ENCODE data around the gene PHC3. TPM values are rescaled to one million over a fixed set of nuclear protein-coding genes. Genes with fewer than 3 reads are reported as not detected.
"Not testable (repeated sequence)": the region's sequence is repeated elsewhere in the genome, so short reads cannot be mapped to it uniquely, and the experiment has no call there.

Gene PHC3
- total and polyA plus RNA-seq, 4 donors: 6.1 to 131 (median 59.9) TPM

DNA sequence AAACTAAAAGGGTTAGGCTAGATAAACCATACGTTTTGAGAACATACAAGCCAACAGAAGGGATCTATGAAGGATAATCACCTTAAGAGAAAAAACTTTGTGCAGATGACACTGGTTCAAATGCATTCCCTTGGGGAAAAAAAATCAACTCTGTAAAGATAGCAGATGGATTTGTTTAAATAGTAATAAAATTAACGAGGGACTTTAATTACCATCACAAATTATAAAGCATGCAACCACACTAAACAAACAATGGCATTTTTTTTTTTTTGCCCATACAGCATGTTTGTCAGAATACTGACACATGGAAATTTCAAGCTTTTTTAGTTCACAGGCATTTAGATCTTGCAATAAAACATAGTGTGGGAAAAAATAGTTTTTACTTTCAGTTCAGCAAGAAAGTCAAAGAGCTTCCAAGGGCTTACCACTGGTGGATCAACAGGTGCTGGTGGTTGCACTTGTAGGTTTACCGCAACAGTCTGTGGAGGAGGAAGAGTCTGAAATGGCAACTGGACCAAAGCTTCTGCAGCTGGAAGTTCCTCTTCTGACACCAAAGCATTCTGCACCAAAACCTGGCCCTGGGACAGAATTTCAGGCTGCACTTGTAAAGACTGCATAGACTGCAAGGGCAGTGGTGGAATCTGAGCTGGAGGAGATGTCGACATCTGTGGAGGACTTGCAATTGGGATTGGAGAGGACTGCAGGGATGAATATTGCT, 53.1 kb downstream of the PHC3 start:
- H3K27me3 ChIP-seq (ENCODE audit: control insufficient read depth in 1 of 2, insufficient read depth in 2 of 2, low read length in 1 of 2): no peaks in the 10 kb centered on the region
- no peak for ATAC-seq (ENCODE audit: low FRiP score)
- 84 to 85% methylated on average over 4 of the region's 4 CpGs for WGBS, 2 donors
- H3K9me3 ChIP-seq (ENCODE audit: control insufficient read depth, low read length): no peaks in the 10 kb centered on the region
- no peak for DNase-seq
- no peaks in the 10 kb centered on the region for H3K4me1 ChIP-seq (ENCODE audit: control insufficient read depth in 1 of 2, insufficient read depth in 2 of 2, low read length in 2 of 2)
- H3K36me3 ChIP-seq (ENCODE audit: control insufficient read depth in 1 of 2, insufficient read depth in 2 of 2, low read length in 1 of 2): peaks cover 0 to 6% of the 10 kb centered on the region in 2 donors
- intact Hi-C loops (cut with DNase I): no loop called here
- no peak overlapping the region for H3K27ac ChIP-seq (ENCODE audit: low read depth in 1 of 2, low read length in 2 of 2)
- no peak overlapping the region for H3K4me3 ChIP-seq (ENCODE audit: low read length in 2 of 2)

DNA sequence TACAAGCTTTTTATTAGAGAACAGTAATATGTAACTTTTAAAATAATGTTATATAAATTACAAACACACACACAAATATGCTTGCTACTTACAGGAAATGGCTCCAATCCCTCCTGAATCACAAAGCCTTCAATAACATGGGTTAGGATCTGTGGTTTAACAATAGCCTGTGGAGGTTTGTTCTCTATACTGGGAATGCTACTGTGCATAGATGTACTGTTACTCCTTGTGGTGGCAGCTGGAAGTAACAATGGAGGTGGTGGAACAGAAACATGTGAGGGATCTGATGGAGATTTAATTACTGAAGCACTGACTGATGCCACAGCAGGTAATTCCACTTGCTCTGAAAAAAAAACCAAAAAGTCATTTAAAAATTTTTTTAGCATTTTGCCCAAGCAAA, 64.4 kb downstream of the PHC3 start:
- no peak for DNase-seq
- Histone ChIP-seq H3K27me3 (ENCODE audit: control insufficient read depth in 1 of 2, insufficient read depth in 2 of 2, low read length in 1 of 2) (no peaks in the 10 kb centered on the region), H3K27ac (ENCODE audit: low read depth in 1 of 2, low read length in 2 of 2) (no peak overlapping the region), H3K4me3 (ENCODE audit: low read length in 2 of 2) (no peak overlapping the region), H3K9me3 (ENCODE audit: control insufficient read depth, low read length) (no peaks in the 10 kb centered on the region), H3K4me1 (ENCODE audit: control insufficient read depth in 1 of 2, insufficient read depth in 2 of 2, low read length in 2 of 2) (no peaks in the 10 kb centered on the region), H3K36me3 (ENCODE audit: control insufficient read depth in 1 of 2, insufficient read depth in 2 of 2, low read length in 1 of 2) (peaks cover 4 to 6% of the 10 kb centered on the region in 2 donors)
- intact Hi-C loops (cut with DNase I): loop anchor here in 1 of 2 donors (10.0 kb wide), 1 partner anchor 58 kb away; no protein-coding TSS in a partner anchor
- no peak for ATAC-seq (ENCODE audit: low FRiP score)

- not testable (repeated sequence) for DNase-seq; H3K27me3 ChIP-seq (ENCODE audit: control insufficient read depth in 1 of 2, insufficient read depth in 2 of 2, low read length in 1 of 2); H3K4me1 ChIP-seq (ENCODE audit: control insufficient read depth in 1 of 2, insufficient read depth in 2 of 2, low read length in 2 of 2); H3K36me3 ChIP-seq (ENCODE audit: control insufficient read depth in 1 of 2, insufficient read depth in 2 of 2, low read length in 1 of 2); H3K9me3 ChIP-seq (ENCODE audit: control insufficient read depth, low read length); H3K27ac ChIP-seq (ENCODE audit: low read depth in 1 of 2, low read length in 2 of 2); H3K4me3 ChIP-seq (ENCODE audit: low read length in 2 of 2); ATAC-seq (ENCODE audit: low FRiP score)
- intact Hi-C loops (cut with DNase I): loop anchor here in 1 of 2 donors (10.0 kb wide), 1 partner anchor 61 kb away; no protein-coding TSS in a partner anchor
- WGBS, 2 donors: 88 to 97% methylated on average over 8 of the region's 8 CpGs
These were observed 67.4 kb downstream of the PHC3 start for GRCh38 chr3:170114165-170114564.

- ATAC-seq (ENCODE audit: low FRiP score) (no peak), DNase-seq (no peak)
- 89 to 91% methylated on average over 9 of the region's 9 CpGs for WGBS, 2 donors
- no peaks in the 10 kb centered on the region for H3K9me3 ChIP-seq (ENCODE audit: control insufficient read depth, low read length)
- H3K4me1 ChIP-seq (ENCODE audit: control insufficient read depth in 1 of 2, insufficient read depth in 2 of 2, low read length in 2 of 2): no peaks in the 10 kb centered on the region
- no peaks in the 10 kb centered on the region for H3K27me3 ChIP-seq (ENCODE audit: control insufficient read depth in 1 of 2, insufficient read depth in 2 of 2, low read length in 1 of 2)
- intact Hi-C loops (cut with DNase I): loop anchor here in 1 of 2 donors (10.0 kb wide), 1 partner anchor 64 kb away; no protein-coding TSS in a partner anchor
- H3K4me3 ChIP-seq (ENCODE audit: low read length in 2 of 2): no peak overlapping the region
- H3K27ac ChIP-seq (ENCODE audit: low read depth in 1 of 2, low read length in 2 of 2): no peak overlapping the region
- peaks cover 0 to 1% of the 10 kb centered on the region in 2 donors for H3K36me3 ChIP-seq (ENCODE audit: control insufficient read depth in 1 of 2, insufficient read depth in 2 of 2, low read length in 1 of 2)
These were observed 70.3 kb downstream of the PHC3 start for GRCh38 chr3:170111147-170111771.

DNA sequence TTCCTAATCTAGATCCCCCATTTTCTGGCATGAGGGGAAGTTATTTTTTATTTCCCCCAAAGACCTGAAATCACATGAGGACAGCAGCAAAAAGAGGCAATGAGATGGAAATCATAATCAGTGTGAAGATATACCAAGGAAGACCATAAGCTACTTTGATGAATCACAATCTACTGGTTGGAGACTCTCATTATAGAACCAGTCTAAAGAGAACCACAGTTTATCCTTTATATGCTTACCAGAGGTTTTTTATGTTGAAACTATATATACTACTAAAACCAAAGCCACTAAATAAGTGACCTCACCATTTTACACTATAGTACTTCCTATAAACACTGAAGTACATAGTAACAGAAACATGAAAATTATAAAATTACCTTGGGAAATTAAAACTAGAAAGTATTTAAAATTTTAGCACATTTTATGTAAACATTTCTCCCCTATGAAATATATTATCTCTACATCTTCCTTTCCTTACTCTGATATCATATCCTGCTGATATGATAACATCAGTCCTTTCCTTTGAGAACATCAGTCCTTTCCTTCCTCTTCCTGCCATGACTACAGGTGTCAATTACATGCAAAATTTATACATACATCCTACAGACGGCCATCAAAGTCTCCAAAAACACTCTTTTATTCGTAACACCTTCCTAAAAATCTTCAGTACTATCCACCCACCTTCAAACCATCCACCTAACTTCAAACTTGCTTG, 71.8 kb downstream of the PHC3 start:
- Histone ChIP-seq H3K36me3 (ENCODE audit: control insufficient read depth in 1 of 2, insufficient read depth in 2 of 2, low read length in 1 of 2) (no peaks in the 10 kb centered on the region), H3K4me3 (ENCODE audit: low read length in 2 of 2) (no peak overlapping the region), H3K4me1 (ENCODE audit: control insufficient read depth in 1 of 2, insufficient read depth in 2 of 2, low read length in 2 of 2) (no peaks in the 10 kb centered on the region), H3K27me3 (ENCODE audit: control insufficient read depth in 1 of 2, insufficient read depth in 2 of 2, low read length in 1 of 2) (no peaks in the 10 kb centered on the region), H3K9me3 (ENCODE audit: control insufficient read depth, low read length) (no peaks in the 10 kb centered on the region), H3K27ac (ENCODE audit: low read depth in 1 of 2, low read length in 2 of 2) (no peak overlapping the region)
- ATAC-seq (ENCODE audit: low FRiP score) (no peak), DNase-seq (no peak)
- 94 to 95% methylated on average over 2 of the region's 2 CpGs for WGBS, 2 donors
- intact Hi-C loops (cut with DNase I): loop anchor here in 1 of 2 donors (10.0 kb wide), 1 partner anchor 65 kb away; no protein-coding TSS in a partner anchor

DNA sequence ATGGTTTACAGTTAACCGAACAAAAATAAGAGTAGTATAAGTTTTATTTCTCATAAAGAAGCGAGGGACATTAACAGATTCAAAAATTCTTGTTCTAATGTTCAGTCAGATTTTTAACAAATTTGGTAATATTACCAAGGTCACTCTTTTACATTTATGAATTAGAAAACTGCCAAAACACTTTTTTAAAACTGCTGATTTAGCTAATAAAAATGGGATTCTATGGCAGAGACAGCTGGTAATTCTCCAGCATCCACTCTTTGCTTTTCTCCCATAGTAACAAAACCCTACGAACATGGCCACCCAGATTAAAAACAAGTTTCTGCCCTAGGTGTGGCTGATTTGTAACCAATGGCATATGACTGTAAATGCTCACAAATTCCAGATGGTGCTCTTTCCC, 72.6 kb downstream of the PHC3 start:
- intact Hi-C loops (cut with DNase I): no loop called here
- no peak for DNase-seq
- H3K27ac ChIP-seq (ENCODE audit: low read depth in 1 of 2, low read length in 2 of 2): no peak overlapping the region
- no peaks in the 10 kb centered on the region for H3K27me3 ChIP-seq (ENCODE audit: control insufficient read depth in 1 of 2, insufficient read depth in 2 of 2, low read length in 1 of 2)
- no peak for ATAC-seq (ENCODE audit: low FRiP score)
- H3K4me3 ChIP-seq (ENCODE audit: low read length in 2 of 2): no peak overlapping the region
- no peaks in the 10 kb centered on the region for H3K4me1 ChIP-seq (ENCODE audit: control insufficient read depth in 1 of 2, insufficient read depth in 2 of 2, low read length in 2 of 2)
- 87 to 94% methylated on average over 3 of the region's 3 CpGs for WGBS, 2 donors
- no peaks in the 10 kb centered on the region for H3K9me3 ChIP-seq (ENCODE audit: control insufficient read depth, low read length)
- H3K36me3 ChIP-seq (ENCODE audit: control insufficient read depth in 1 of 2, insufficient read depth in 2 of 2, low read length in 1 of 2): peaks cover 0 to 1% of the 10 kb centered on the region in 2 donors

GRCh38 chr3:170107941-170108340, 73.6 kb downstream of the PHC3 start:
- Histone ChIP-seq H3K4me1 (ENCODE audit: control insufficient read depth in 1 of 2, insufficient read depth in 2 of 2, low read length in 2 of 2) (no peaks in the 10 kb centered on the region), H3K9me3 (ENCODE audit: control insufficient read depth, low read length) (no peaks in the 10 kb centered on the region), H3K27ac (ENCODE audit: low read depth in 1 of 2, low read length in 2 of 2) (no peak overlapping the region), H3K36me3 (ENCODE audit: control insufficient read depth in 1 of 2, insufficient read depth in 2 of 2, low read length in 1 of 2) (peaks cover 0 to 1% of the 10 kb centered on the region in 2 donors), H3K4me3 (ENCODE audit: low read length in 2 of 2) (no peak overlapping the region), H3K27me3 (ENCODE audit: control insufficient read depth in 1 of 2, insufficient read depth in 2 of 2, low read length in 1 of 2) (no peaks in the 10 kb centered on the region)
- WGBS, 2 donors: 97% methylated on average over 1 of the region's 1 CpG
- intact Hi-C loops (cut with DNase I): no loop called here
- DNase-seq (no peak), ATAC-seq (ENCODE audit: low FRiP score) (no peak)

GRCh38 chr3:170102431-170102830, 79.1 kb downstream of the PHC3 start:
- DNase-seq (no peak), ATAC-seq (ENCODE audit: low FRiP score) (no peak)
- H3K36me3 ChIP-seq (ENCODE audit: control insufficient read depth in 1 of 2, insufficient read depth in 2 of 2, low read length in 1 of 2): peaks cover 0 to 8% of the 10 kb centered on the region in 2 donors
- H3K27ac ChIP-seq (ENCODE audit: low read depth in 1 of 2, low read length in 2 of 2): no peak overlapping the region
- no peaks in the 10 kb centered on the region for H3K9me3 ChIP-seq (ENCODE audit: control insufficient read depth, low read length)
- H3K4me3 ChIP-seq (ENCODE audit: low read length in 2 of 2): no peak overlapping the region
- H3K4me1 ChIP-seq (ENCODE audit: control insufficient read depth in 1 of 2, insufficient read depth in 2 of 2, low read length in 2 of 2): no peaks in the 10 kb centered on the region
- intact Hi-C loops (cut with DNase I): no loop called here
- H3K27me3 ChIP-seq (ENCODE audit: control insufficient read depth in 1 of 2, insufficient read depth in 2 of 2, low read length in 1 of 2): no peaks in the 10 kb centered on the region
- 90 to 94% methylated on average over 8 of the region's 8 CpGs for WGBS, 2 donors
